ENCODE results near the gene PBX1.

The PBX1 gene

GRCh38 chr1:164769486-164770130 is 210.6 kb downstream of the PBX1 start:
- Mint-ChIP-seq H3K4me1 (ENCODE audit: low read depth) (no peaks in the 10 kb centered on the region), H3K9me3 (no peaks in the 10 kb centered on the region), H3K36me3 (ENCODE audit: low read depth) (no peaks in the 10 kb centered on the region), H3K27me3 (no peaks in the 10 kb centered on the region), H3K27ac (no peak overlapping the region), H3K4me3 (no peak overlapping the region)

- H3K27ac Mint-ChIP-seq, result no peak overlapping the region
- no peaks in the 10 kb centered on the region for H3K9me3 Mint-ChIP-seq
- H3K4me3 Mint-ChIP-seq, result no peak overlapping the region
- H3K4me1 Mint-ChIP-seq (ENCODE audit: low read depth), result no peaks in the 10 kb centered on the region
- H3K27me3 Mint-ChIP-seq, result no peaks in the 10 kb centered on the region
- H3K36me3 Mint-ChIP-seq (ENCODE audit: low read depth), result no peaks in the 10 kb centered on the region
Observed at GRCh38 chr1:164770131-164770529, 211.1 kb downstream of the PBX1 start.

GRCh38 chr1:164771041-164771618 is 212.1 kb downstream of the PBX1 start:
- Mint-ChIP-seq H3K27ac (no peak overlapping the region), H3K4me3 (no peak overlapping the region), H3K4me1 (ENCODE audit: low read depth) (no peaks in the 10 kb centered on the region), H3K27me3 (peaks cover 7% of the 10 kb centered on the region), H3K36me3 (ENCODE audit: low read depth) (no peaks in the 10 kb centered on the region), H3K9me3 (no peaks in the 10 kb centered on the region)

- Mint-ChIP-seq H3K4me3 (no peak overlapping the region), H3K9me3 (no peaks in the 10 kb centered on the region), H3K4me1 (ENCODE audit: low read depth) (no peaks in the 10 kb centered on the region), H3K27ac (no peak overlapping the region), H3K27me3 (peaks cover 7% of the 10 kb centered on the region), H3K36me3 (ENCODE audit: low read depth) (no peaks in the 10 kb centered on the region)
Observed at GRCh38 chr1:164771619-164772361, 212.8 kb downstream of the PBX1 start.

GRCh38 chr1:164772635-164773034 is 213.7 kb downstream of the PBX1 start:
- Mint-ChIP-seq H3K4me3 (no peak overlapping the region), H3K36me3 (ENCODE audit: low read depth) (no peaks in the 10 kb centered on the region), H3K4me1 (ENCODE audit: low read depth) (no peaks in the 10 kb centered on the region), H3K27ac (no peak overlapping the region), H3K27me3 (peaks cover 7% of the 10 kb centered on the region), H3K9me3 (no peaks in the 10 kb centered on the region)

GRCh38 chr1:164773102-164773501 is 214.1 kb downstream of the PBX1 start:
- Mint-ChIP-seq H3K9me3 (no peaks in the 10 kb centered on the region), H3K36me3 (ENCODE audit: low read depth) (no peaks in the 10 kb centered on the region), H3K4me3 (no peak overlapping the region), H3K27me3 (peaks cover 7% of the 10 kb centered on the region), H3K27ac (no peak overlapping the region), H3K4me1 (ENCODE audit: low read depth) (no peaks in the 10 kb centered on the region)

- no peak overlapping the region for H3K27ac Mint-ChIP-seq
- H3K36me3 Mint-ChIP-seq (ENCODE audit: low read depth), result no peaks in the 10 kb centered on the region
- H3K4me1 Mint-ChIP-seq (ENCODE audit: low read depth), result no peaks in the 10 kb centered on the region
- peaks cover 7% of the 10 kb centered on the region for H3K27me3 Mint-ChIP-seq
- H3K9me3 Mint-ChIP-seq, result no peaks in the 10 kb centered on the region
- no peak overlapping the region for H3K4me3 Mint-ChIP-seq
Observed at GRCh38 chr1:164774413-164774812, 215.4 kb downstream of the PBX1 start.

- no peaks in the 10 kb centered on the region for H3K4me1 Mint-ChIP-seq (ENCODE audit: low read depth)
- H3K9me3 Mint-ChIP-seq, result no peaks in the 10 kb centered on the region
- no peak overlapping the region for H3K4me3 Mint-ChIP-seq
- peaks cover 7% of the 10 kb centered on the region for H3K27me3 Mint-ChIP-seq
- H3K27ac Mint-ChIP-seq, result no peak overlapping the region
- no peaks in the 10 kb centered on the region for H3K36me3 Mint-ChIP-seq (ENCODE audit: low read depth)
Observed at GRCh38 chr1:164774819-164775654, 216.1 kb downstream of the PBX1 start.

- Mint-ChIP-seq H3K27me3 (peaks cover 7% of the 10 kb centered on the region), H3K27ac (no peak overlapping the region), H3K4me3 (no peak overlapping the region), H3K9me3 (no peaks in the 10 kb centered on the region), H3K36me3 (ENCODE audit: low read depth) (no peaks in the 10 kb centered on the region), H3K4me1 (ENCODE audit: low read depth) (no peaks in the 10 kb centered on the region)
Observed at GRCh38 chr1:164777518-164777917, 218.5 kb downstream of the PBX1 start.

- Mint-ChIP-seq H3K27me3 (peaks cover 7% of the 10 kb centered on the region), H3K4me3 (no peak overlapping the region), H3K4me1 (ENCODE audit: low read depth) (no peaks in the 10 kb centered on the region), H3K9me3 (no peaks in the 10 kb centered on the region), H3K27ac (no peak overlapping the region), H3K36me3 (ENCODE audit: low read depth) (no peaks in the 10 kb centered on the region)
Observed at GRCh38 chr1:164779376-164779775, 220.4 kb downstream of the PBX1 start.

- Mint-ChIP-seq H3K9me3 (no peaks in the 10 kb centered on the region), H3K4me1 (ENCODE audit: low read depth) (no peaks in the 10 kb centered on the region), H3K4me3 (no peak overlapping the region), H3K27ac (no peak overlapping the region), H3K27me3 (peaks cover 7% of the 10 kb centered on the region), H3K36me3 (ENCODE audit: low read depth) (no peaks in the 10 kb centered on the region)
Observed at GRCh38 chr1:164780111-164780812, 221.3 kb downstream of the PBX1 start.

- H3K27ac Mint-ChIP-seq, result no peak overlapping the region
- no peak overlapping the region for H3K4me3 Mint-ChIP-seq
- H3K9me3 Mint-ChIP-seq, result no peaks in the 10 kb centered on the region
Observed at GRCh38 chr1:164780863-164781262, 221.9 kb downstream of the PBX1 start.

GRCh38 chr1:164781972-164782371 is 223.0 kb downstream of the PBX1 start:
- no peaks in the 10 kb centered on the region for H3K9me3 Mint-ChIP-seq
- no peaks in the 10 kb centered on the region for H3K4me1 Mint-ChIP-seq (ENCODE audit: low read depth)
- no peak overlapping the region for H3K27ac Mint-ChIP-seq
- no peaks in the 10 kb centered on the region for H3K36me3 Mint-ChIP-seq (ENCODE audit: low read depth)
- no peak overlapping the region for H3K4me3 Mint-ChIP-seq
- H3K27me3 Mint-ChIP-seq, result peaks cover 3% of the 10 kb centered on the region

More at GRCh38 chr1:164780863-164781262, 221.9 kb downstream of the PBX1 start:
- H3K36me3 Mint-ChIP-seq (ENCODE audit: low read depth), result no peaks in the 10 kb centered on the region
- H3K4me1 Mint-ChIP-seq (ENCODE audit: low read depth), result no peaks in the 10 kb centered on the region
- H3K27me3 Mint-ChIP-seq, result peaks cover 2% of the 10 kb centered on the region

- no peak overlapping the region for H3K27ac Mint-ChIP-seq
- no peaks in the 10 kb centered on the region for H3K36me3 Mint-ChIP-seq (ENCODE audit: low read depth)
- H3K4me1 Mint-ChIP-seq (ENCODE audit: low read depth), result no peaks in the 10 kb centered on the region
- no peaks in the 10 kb centered on the region for H3K9me3 Mint-ChIP-seq
- H3K27me3 Mint-ChIP-seq, result peaks cover 11% of the 10 kb centered on the region
- no peak overlapping the region for H3K4me3 Mint-ChIP-seq
Observed at GRCh38 chr1:164783778-164784555, 225.0 kb downstream of the PBX1 start.
